HG03521 (cell line): ENCODE results near the gene EMILIN3.

Experiments used
- ATAC-seq: cut with Tn5 transposase; IDR thresholded peaks from one replicate; pipeline ENCODE4 v1.9.1; 2021; ENCODE audit warnings: mild to moderate bottlenecking, moderate library complexity; ENCODE audit not compliant: unreplicated experiment

EMILIN3 gene

DNA sequence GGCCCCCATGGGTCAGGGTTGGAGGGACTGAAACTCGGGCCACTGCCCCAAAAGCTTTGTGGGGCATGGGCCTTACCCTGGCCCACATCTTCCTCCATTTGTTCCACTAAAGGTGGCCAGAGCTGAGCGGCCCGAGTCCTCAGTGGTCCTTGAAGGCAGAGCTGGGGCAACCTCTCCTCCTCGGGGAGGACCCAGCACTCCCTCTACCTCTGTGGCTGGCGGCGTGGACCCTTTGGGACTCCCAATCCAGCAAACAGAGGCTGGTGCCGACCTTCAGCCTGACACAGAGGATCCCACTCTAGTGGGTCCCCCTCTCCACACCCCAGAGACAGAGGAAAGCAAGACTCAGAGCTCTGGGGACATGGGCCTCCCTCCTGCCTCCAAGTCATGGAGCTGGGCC lies 16.7 kb downstream of the EMILIN3 start:
- ATAC-seq = no peak

DNA sequence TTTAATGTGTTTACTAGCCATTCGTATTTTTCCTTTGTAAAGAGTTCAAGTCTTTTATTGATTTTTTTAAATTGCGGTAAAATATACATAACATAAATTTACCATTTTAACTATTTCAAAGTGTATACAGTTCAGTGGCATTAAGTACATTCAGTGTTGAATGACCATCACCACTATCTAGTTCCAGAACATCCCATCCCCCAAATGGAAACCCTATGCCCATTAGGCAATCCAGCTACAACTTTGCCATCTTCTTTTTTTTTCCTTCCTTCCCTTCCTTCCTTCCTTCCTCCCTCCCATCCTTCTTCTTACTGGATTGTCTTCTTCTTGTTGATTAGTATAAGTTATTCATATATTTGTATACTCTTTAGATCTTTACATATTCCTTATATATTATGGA lies 17.4 kb downstream of the EMILIN3 start:
- ATAC-seq = no peak

DNA sequence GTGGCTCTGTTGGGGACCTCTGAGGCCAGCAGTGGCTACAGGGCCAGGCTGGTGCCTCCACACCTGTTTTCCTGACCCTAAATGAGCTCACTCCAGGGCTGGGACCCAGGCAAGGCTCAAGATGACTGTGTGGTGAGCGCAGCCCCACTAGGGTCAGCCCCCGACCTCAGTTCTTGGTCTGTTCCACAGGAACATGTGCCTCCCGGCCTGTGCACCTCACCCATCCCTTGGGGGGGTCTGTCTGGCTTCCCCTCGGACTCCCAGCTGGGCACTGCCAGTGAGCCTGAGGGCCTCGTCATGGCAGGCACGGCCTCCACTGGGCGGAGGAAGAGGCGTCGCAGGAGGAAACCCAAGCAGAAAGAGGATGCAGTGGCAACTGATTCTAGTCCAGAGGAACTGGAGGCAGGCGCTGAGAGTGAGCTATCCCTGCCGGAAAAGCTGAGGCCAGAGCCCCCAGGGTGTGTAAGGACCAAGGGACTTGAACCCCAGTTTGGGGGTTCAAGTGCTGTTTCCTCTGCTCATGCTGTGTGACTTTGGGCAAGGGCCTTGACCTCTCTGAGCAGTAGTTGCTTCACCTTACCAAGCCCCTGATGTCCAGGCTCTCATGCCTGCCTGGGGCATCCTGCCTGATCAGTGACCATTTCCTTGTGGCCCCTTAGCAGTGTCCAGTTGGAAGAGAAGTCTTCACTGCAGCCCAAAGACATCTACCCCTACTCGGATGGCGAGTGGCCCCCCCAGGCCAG lies 18.0 kb downstream of the EMILIN3 start:
- no peak for ATAC-seq

DNA sequence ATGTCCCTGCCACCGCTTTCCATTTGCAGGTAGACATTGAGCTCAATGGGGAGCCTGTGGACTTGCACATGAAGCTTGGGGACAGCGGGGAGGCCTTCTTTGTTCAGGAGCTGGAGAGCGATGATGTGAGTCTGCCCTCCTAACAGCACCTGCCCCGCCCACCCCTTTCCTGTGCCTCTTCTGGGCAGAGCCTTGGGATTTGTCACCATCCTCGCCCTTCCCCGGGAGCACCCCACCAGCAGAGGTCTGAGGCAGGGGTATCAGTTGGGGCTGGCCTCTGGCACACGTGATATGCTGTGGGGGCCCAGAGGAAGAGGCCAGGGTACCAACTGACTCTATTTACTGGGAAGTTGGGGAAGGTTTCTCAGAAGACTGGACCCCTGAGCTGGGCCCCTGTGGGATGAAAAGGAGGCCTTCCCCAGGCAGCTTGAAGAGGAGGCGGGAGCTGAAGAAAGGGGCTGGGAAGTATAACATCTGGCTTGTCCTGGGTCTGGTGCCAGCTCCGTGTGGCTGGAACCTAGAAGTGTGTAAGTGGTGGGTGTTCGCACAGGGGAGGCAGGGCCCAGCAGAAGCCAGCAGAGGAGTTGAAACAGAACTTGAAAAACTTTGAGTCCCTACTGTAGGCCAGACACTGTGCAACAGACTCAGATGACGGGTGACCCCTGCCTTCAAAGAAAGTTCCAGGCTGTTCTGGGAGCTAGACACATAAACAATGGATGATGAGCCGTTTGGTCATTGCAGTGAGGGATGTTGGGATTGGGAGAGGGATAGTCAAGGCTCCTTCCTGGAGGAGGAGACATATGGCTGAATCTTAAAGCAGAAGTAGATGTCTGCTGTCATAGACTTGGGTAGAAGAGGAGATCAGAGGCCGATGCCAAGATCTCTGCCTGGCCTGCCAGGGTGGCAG lies 18.8 kb downstream of the EMILIN3 start:
- no peak for ATAC-seq

DNA sequence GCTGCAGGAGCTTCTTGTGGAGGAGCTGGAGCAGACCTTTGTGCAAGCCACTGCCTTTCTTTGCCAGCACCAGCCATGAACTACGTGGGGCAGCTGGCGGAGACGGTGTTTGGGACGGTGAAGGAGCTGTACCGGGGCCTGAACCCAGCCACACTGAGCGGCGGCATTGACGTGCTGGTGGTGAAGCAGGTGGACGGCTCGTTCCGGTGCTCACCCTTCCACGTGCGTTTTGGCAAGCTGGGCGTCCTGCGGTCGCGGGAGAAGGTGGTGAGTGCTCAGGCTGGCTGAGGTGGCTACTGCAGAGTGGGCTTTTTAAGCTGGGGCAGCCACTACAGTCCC lies 20.9 kb downstream of the EMILIN3 start:
- no peak for ATAC-seq

DNA sequence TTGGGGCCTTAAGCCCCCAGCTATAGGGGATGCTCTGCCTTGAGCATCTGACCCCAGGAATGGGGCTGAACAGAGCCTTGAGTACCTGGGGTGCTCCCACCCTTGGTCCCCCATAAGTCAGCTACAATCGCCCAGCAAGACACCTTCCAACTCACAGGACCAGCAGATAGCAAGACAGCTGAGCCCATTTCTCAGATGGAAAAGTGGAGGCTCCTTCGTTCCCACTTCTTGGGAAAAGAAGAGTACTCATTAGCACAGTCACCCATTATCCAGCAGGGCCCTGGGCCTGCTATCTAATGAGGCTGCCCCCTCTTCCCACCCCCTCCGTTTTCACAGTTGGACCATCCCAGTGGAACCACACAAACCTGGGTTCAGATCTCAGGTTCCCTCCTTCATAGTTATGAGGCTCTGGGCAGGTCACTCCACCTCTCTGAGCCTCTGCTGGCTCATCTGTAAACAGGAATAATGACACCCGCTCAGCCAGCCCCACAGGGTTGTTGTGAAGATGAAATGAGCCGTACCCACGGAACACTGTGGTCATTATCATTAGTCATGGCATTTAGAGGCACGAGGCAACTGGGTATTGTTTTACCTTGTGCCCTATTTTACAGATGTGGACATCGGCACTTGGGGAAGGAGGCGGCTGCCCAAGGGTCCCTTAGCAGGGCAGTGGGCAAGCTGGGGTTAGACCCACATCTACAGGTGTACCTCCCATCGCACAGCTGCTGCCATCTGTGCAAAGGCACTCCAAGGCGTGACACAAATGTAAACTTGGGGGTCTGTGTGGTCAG lies 21.5 kb downstream of the EMILIN3 start:
- ATAC-seq = no peak

DNA sequence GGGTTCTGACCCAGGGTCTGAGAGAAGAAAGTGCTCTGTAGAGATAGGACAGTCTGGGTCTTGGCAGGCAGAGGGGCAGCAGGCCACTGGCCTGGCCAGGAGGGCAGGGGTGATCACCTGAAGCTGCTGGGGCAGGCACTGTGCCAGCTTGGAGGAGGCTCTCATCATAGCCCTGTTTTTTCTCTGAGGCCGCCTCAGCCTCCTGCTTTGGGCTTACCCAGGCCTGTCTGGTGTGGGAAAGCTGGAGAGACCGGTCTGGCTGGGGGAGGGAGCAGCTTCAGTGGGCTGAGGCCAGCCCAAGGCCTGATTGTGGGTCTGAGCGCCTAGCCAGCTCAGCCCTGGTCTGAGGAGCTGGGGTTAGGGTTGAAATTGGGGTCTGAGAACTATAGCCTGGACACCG lies 22.1 kb downstream of the EMILIN3 start:
- no peak for ATAC-seq

DNA sequence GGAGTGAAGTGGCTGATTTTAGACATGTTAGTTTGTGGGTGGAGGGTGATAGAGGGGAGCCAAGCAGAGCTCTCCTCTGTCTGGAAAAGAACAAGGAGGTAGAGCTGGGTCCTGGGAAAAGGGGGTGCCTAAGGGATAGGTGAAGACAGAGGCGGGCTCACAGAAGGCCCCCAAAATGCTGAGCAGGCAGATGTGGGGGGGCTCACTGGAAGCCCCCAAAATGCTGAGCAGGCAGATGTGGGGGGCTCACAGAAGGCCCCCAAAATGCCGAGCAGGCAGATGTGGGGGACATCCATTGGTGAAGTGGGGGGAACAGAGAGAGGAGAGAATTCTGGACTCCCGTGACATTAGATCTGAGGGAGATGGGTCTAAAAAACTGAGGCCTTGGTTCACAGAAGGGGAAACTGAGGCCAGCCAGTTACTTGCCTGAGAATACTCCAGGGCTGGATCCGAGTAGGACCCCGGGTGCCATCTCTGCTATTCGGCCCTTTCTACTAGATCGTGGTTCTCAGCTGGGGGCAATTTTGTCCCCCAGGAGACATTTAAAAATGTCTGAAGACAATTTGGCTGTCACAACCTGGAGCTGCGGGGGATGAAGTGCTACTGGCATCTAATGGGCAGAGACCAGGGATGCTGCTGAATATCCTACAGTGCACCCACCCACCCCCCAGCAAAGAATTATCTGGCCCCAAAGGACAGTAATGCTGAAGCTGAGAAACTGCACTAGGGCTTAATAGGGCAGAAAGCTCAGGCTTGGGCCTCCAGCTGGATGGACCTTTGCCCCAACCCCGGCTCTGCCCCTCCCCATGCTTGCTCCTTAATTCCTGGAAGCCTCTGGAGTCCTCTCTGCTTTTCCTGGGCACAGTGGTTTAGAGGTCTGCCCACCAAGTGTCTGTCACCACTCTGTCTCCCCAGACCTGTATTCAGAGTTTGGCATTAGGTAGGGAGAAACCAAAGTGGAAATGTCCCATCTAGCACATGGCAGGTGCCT lies 23.8 kb downstream of the EMILIN3 start:
- no peak for ATAC-seq

DNA sequence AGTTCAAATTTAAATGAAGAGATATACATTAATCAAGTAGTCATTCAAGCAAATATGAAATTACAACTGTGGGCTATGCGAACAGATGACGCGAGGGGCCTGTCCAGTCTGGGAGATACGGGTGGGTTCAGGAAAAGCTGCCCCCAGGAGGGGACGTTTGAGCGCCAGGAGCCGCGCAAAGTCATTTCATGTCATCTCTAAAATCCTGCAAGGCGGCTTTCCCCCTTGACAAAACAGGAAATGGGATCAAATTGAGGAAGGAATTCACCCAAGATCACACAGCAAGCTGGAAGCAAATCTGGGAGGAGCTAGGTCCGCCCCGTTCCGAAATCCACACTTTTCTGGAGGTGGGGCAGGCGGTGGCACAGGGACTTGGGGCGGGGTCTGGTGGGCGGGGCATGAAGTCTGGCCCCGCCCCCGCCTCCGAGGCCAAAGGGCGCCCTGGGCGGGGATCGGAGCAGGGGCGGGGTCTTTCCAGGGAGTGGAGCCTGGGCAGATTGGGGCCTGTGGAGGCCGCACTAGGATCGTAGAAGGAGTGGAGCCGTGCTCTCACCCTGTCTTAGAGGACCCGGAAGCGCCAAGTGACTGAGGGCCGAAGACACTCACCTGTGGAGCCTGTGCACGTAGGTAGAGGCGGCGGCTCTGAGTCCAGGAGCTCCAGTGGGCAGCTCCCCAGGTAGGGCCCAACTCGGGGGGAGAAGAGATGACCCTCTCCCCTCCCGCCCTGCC lies 26.1 kb downstream of the EMILIN3 start, which contains the start of gene LPIN3:
TSS of gene LPIN3 (plus strand) at position 495 of the 729 bp plus-strand sequence. CDS start 4,983 bp downstream, outside the sequence.
- ATAC-seq = no peak

DNA sequence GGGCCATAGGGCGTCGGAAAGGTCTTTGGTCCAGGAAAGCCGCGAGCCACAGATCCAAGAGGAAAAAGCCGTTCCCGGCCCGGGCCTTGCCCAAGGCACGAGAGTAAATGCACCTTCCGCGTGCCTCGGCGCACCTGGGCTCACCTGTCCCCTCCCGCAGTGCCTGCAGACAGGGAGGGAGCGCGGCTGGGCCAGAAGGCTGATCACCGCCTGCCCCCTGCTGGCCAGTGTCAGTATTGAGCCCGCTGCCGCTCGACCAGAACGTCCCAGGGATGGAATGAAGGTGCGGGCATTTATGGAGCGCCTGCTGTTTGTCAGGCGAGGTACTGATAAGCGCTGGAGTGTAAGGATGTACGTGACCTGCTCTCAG lies 26.7 kb downstream of the EMILIN3 start:
- peak; percentile 70 for ATAC-seq

DNA sequence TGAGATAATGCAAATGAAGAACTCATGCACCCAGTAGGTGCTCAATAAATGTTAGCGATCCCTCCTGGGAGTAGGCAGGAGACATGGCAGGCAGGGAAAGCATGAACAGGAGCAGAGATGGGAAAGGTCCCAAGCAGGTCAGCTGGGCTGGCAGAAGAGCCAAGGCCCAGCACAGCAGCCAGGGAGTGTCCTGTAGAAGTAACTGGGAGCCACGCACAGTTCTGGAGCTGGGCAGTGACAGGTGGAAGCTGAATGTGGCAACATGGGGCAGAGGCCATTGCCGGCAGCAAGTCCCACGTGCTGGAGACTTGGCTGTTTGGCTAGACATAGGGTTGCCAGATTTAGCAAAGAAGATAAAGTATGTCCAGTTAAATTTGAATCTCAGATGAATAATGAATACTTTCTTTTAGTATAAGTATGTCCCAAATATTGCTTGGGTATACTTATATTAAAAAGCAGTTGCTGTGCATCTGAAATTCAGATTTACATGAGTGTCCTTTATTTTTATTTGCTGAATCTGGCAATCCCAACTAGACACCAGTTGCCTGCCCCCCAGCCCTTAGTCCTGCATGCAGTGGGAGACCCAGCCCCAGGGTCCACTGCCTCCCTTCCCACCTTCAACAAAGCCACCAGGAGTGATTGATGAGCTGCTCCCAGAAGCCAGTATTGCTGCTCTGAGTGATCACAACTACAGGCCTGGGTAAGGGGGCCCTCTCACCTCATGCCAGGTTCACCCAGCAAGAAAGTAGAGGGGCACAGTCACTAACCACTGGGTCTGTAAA lies 29.7 kb downstream of the EMILIN3 start:
- no peak for ATAC-seq

DNA sequence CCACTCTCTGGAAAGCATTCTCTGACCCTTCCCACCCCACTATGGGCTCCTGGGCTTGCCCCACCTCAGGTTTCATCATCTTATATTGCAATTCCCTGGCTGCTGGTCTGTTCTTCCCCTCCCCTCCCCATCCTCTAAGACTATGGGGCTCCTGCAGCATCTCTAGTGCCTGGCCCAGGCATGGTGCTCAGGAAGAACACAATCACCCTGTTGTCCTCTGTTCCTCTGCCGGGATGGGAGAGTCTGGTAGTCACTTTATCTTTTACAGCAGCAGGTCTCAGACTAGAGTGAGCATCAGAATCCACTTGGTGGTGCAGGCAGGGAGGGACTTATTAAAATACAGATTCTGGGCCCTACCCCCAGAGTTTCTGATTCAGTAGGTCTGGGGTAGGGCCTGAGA lies 31.0 kb downstream of the EMILIN3 start:
- ATAC-seq = no peak

DNA sequence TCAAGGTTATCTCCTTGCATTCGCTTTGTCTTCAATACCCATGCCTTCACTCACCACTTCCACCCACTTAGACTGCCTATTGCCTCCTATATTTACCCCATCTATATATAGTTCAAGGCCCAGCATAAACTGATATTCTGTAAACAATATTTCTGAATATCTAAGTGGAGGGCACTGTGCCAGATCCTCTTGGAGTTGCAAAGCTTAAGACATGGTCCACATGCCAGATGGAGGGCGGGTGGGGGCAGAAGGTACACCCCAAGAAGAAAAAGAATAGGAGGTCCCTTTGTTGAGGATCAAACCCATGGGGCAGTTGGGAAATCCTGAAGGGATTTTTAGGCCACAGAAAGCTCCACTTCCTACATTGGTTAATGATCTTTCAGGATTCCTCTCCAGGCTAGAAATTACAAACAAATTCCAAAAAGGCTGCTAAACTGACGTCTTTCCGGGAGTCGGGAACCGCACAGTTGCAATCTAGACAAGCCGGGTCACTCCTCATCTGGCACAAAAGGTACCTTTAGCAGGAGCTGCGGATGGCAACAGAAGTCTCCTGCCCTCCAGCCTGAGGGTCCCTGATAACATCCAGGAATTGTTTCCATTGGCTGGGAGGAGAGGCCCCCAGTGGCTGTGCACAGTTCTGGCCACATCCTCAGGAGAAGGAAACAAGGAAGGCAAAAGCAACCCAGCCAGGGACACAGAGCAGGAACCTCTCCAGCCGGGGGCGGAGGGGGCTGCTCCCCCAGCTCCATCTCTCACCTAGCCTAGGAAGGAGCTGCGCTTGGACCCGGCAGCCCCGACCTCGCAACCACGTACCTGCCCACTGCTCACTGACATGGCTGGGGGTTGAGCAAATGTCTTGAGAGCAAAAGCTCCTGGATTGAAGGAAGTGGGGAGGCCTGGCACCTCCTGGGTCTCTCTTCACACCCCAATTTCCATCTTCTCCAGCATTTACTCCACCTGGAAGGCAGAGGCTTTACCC lies 31.9 kb downstream of the EMILIN3 start:
- no peak for ATAC-seq

DNA sequence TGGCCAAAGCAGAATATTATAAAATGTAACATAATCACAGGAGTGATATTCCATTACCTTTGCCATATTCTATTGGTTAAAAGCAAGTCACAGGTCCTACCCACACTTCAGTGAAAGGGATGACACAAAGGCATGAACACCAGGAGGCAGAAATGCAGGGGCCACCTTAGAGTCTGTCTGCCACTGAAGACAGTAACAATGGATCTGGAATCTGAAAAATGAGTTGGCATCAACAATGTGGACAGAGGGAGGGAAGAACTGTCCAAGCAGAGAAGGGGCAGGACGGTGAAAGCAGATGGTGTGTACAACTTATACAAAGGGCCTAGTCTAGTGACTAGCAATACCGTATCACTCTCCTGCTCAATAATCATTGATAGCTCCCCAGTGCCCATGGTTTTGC lies 32.6 kb downstream of the EMILIN3 start:
- no peak for ATAC-seq

DNA sequence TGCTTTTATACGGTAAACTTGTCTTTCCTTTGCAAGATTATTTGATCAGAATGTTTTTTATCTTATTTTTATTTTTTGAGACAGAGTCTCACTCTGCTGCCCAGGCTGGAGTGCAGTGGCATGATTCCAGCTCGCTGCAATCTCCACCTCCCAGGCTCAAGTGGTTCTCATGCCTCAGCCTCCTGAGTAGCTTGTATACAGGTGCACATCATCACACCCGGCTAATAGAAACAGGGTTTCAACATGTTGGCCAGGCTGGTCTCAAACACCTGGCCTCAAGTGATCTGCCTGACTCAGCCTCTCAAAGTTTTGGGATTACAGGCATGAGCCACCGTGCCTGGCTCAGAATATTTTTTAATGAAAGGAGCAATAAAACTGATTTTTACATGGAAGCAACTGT lies 34.9 kb downstream of the EMILIN3 start:
- no peak for ATAC-seq

DNA sequence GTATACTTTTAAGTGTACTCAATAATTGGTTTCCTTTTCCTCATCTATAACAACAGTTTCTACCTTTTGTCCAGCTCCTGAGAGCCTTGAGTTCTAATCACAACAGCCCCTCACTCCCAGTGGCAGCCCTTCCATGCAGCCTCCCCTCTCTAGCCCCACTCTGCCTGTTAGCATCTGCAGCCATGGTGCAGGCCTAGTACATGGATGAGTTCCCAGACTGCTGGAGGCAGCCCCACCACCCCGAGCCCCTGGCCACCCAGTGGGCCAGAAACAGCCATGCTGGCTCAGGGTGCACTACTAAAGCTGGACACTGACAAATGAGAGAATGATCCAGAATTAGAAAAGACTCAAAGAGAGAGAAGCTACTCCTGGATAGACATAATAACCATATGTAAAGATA lies 35.7 kb downstream of the EMILIN3 start:
- ATAC-seq = no peak

DNA sequence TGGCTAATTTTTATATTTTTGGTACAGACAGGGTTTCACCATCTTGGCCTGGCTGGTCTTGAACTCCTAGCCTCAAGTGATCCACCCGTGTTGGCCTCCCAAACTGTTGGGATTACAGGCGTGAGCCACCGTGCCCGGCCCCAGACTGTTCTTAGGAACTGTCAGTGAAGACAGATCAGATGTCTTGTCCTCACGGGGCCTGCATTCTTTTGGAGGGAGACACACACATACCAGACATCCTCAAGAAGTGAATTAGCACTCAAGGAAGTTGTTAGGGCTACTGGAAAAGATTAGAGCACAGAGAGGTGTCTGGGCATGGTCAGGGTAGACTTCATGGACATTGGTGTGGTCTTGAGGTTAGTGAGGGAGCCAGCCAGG lies 36.3 kb downstream of the EMILIN3 start:
- no peak for ATAC-seq
